HG02884 (cell line): Measurements from ENCODE around the gene MSMO1.
"Not testable (repeated sequence)": the region's sequence is repeated elsewhere in the genome, so short reads cannot be mapped to it uniquely, and the experiment has no call there.

Source experiments
- ATAC-seq: cut with Tn5 transposase; IDR thresholded peaks from one replicate; pipeline ENCODE4 v1.9.1; 2021; ENCODE audit warnings: mild to moderate bottlenecking, moderate library complexity; ENCODE audit not compliant: unreplicated experiment

The MSMO1 gene

DNA sequence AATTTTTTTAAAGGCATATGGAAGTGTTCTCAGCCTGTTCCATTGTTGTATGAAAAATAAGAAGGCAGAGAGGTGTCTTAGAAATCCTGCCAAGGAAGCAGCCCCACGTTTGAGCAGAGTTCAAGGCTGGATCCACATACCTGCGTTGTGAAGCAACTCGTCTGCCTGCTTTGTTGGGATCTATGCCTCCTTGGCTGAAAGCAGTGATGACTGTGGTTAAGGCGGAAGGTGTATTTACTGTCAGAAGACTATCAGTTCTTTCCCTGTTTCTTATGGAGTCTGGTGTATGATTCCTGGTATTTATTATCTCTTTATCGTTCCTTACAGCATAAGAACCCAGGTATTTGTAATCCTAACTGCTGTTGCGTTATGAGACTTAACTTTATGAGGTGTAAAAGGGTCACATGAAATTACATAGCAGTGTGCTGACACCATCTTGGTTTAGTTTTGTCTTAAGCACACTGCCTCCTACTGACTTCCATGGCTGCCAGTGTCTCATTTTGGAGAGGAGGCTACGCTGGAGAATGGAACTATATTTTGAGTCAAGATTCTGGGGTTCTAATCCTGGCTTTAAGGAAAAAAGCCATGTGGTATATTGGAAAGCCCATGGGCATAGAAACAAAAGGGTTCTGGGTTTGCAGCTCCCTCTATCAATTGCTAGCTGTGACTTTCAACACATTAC is 3.1 kb upstream of the MSMO1 start:
- no peak for ATAC-seq

DNA sequence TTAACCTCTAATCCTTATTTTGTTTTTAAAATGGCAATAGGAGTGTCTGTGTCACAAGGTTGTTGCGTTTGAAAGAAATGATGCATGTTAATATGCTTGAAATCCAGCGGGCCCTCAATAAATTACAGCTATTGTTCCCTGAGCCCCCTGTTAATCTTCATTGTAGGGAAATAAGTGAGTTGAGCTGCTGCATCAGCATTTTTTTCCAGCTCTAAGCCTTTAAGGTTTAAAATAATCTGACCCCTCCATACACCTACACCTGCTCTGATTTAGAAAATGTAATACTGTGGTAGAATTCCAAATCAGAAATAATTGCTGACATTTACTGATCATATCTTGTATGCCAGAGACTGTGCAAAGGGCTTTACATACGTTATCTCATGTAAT is 2.6 kb upstream of the MSMO1 start:
- ATAC-seq: no peak

DNA sequence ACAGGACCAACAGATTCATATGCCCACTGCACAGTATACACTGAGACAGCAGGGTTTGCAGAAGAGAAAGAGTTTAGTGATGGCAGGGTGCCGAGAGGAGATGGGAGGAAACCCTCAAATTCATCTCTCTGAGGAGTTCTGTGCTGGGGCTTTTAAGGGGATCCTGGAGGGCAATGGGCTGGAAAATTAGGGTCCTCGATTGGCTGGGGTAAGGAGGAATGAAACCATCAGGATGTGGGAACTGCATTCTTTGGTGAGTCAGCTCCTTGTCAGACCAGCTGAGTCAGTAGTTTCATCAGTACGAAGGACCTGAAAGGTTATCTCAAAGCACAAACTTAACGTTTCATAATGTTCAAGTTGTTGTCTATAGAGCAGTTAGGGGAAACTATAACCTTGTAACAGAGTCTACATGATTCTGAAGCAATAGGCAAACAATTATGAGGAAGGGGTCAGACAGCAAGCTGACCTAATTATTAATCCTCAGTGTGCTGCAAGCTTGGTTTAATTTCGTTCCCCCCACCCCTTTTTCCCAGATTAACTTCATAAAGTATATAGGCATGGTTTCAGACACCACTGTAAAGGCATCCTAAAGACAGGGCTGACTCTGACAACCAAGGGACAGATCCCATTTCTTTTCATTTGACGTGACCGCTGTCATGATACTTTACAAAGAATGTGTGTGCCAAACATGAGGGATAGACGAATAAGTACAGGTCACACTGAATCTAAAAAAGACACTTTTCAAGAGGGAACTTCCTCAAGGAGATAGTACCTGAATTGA is 1.5 kb upstream of the MSMO1 start:
- no peak for ATAC-seq

DNA sequence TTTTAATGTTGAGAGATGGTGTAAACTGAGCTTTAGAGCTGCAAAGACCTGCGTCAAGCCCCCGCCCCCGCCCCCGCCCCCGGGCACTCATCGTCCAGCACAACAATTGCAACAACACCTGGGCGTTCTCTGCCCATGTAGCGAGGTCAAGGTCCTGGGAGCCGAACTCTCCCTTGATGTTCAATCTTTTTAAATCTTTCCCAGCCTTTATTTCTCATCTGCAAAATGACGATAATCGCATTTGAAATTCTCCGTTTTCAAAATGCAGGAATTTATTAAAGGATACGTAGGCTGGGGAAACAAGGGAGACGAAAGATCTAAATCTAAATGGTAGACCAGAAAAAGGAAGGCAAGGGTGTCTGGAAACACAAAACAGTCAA is 648 bp upstream of the MSMO1 start:
- peak; percentile 0 for ATAC-seq

DNA sequence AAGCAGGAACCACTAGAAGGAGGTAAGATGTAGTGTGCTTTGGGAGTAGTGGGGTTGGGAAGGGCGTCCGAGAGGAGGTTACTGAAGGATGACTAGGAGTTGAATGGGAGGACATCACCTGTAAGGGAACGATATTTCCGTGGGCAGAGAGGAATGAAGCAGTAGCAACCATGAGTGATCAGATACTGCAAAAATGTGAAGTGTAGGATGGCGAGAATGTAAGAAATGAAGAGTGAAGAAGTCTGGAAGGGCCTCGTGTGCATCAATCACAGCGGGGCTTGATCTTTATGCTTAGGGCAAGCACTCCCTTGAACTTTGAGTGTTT is 594 bp downstream of the MSMO1 start:
- peak; percentile 0 for ATAC-seq

DNA sequence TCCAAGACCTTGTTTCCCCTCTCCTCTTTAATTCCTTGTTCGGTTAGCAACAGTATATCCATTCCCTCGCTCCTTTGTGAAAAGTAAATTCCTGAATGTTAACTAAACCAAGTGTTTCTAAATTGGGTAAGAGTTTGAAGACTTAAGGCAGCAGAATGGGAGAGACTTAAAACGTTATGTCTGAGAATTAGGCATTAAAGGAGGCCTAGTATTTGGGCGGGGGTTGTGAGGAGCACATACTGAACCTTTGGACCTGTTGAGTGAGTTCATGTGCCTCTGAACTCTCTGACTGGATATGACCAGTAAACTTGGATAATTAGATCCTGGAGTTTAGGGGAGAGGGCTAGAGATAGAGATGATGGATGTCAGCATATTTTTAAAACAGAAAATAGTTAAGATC is 1.2 kb downstream of the MSMO1 start:
- ATAC-seq: no peak

DNA sequence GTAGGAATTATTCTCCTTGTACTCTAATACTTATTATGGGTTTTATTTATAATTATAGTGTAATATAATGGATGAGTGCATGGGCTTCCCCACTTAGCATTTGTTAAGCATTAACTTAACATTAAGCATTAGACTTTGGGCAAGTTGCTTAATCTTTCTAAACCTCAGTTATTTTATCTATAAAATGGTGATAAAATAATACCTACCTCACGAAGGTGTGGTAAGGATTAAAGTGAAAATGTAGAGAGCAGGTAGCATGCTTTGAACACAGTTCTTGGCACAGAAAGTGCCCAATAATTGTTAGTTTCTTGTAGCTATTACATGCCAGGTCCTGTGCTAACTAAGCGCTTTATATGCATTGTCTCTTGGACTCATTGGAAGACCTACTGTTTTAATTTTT is 2.6 kb downstream of the MSMO1 start:
- ATAC-seq: no peak

DNA sequence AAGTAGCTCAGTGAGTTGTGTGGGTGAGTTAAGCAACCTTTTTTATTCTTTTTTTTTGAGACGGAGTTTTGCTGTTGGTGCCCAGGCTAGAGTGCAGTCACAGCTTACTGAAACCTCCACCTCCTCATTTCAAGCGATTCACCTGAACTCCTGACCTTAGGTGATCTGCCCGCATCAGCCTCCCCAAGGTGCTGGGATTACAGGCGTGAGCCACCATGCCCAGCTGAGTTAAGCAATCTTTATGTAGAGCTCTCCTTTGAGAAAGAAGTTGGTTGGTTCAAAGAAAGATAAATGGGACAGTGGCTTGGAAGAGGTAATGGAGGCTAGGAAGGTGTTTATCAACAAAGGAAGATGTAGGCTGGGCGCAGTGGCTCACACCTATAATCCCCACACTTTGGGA is 3.2 kb downstream of the MSMO1 start:
- ATAC-seq: no peak

DNA sequence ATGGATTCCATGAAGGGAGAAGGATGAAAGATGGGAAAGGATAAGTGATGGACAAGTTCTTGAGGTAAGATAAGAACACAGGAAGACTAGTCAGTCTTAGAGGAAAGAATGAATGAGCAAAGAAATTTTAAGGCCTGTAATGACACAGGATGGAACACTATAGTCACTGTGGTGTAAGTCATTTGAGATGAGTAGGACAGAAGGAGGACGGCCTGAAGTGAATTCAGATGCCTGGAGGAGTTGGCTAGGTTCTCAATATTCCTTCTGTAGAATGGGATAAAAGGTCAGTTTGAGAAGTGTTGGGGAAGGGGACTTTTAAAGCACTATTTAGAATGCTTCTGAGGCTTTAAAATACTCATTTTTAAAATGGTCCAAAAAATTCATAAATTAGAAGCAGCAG is 3.9 kb downstream of the MSMO1 start:
- ATAC-seq: no peak

DNA sequence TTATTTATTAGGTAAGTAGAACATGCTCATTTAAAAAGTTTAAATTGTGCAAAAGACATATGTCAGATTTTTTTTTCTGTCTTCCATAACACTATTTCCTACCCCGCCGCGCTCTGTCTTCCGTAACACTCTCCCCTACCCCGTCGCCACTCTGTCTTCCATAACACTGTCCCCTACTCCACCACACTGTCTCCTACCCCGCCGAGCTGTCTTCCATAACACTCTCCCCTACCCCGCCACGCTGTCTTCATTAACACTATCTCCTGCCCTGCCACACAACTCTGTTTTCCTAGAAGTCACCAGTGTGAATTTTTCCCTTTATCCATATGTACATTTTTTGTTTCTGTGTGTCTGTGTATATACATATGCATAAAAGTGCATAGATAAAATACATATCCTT is 4.4 kb downstream of the MSMO1 start:
- no peak for ATAC-seq

DNA sequence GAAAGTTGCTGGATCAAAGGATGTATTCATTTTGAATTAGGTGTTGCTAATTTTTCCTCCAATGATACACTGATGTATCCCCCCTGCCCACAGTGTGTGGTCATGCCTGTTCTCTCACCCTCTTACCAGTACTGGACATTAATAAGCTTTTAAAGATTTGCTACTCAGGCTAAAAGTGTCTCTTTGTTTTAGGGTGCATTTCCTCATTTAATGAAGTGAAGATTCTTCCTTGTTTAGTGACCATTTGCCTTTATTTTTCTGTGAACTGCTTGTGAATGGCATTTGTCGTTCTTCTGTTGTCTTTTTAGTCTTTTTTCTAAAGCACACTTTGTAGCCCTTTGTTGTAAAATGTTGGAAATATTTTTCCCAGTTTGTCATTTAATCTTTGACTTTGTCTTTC is 5.0 kb downstream of the MSMO1 start:
- no peak for ATAC-seq

DNA sequence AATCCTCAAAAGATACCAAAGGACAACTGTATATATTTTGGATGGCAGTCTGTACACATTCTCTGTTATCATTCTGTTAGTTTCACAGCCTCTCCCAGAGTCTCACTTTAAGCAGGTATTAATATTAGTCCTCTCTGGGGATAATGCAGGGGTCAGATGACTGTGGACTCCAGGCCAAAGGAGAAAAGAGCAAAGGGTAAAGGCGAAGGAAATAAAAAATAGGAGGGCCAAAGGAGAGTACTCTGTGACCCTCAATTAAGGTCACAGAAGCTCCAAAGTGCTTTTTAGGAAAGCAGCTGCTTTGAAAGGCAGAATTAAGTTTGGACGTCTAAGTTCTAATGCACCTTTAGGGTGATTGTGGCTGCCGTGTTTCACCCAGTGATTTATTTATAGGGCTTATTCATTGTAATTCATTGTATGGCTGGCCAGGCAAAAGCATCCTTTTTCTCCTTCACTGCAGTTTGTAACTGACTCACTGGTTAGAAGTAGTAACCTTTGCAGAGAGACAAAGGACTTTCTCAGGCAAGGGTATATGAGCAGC is 7.8 kb downstream of the MSMO1 start:
- ATAC-seq: no peak

DNA sequence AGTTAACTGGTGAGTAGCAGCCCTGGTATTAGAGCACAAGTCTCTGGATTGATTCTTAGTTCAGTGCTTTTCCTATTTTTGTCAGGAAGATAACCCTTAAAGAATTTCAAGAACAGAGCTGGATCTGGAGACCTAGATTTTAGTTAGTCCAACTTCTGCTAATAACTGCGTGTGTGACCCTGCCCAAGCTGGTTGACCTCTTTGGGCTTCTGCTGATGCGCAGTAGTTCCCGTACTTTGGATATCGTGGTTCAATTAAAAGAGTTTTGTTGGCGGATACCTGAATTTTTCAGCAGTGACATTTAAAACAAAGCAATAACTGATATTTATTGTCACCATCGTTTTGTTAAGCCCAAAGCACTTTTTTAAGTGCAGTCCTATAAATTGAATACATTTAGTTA is 9.3 kb downstream of the MSMO1 start:
- ATAC-seq: no peak

DNA sequence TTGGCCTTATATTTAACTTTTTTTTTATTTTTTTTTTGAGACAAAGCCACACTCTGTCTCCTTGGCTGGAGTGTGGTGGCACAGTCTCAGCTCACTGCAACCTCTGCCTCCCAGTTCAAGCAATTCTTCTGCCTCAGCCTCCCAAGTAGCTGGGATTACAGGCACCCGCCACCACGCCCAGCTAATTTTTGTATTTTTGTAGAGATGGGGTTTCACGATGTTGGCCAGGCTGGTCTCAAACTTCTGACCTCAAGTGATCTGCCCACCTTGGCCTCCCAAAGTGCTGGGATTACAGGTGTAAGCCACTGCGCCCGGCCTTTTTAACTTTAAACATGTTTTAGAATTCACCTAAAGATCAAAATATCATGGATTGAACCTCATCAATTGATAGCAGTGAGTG is 14.9 kb downstream of the MSMO1 start:
- not testable (repeated sequence) for ATAC-seq

DNA sequence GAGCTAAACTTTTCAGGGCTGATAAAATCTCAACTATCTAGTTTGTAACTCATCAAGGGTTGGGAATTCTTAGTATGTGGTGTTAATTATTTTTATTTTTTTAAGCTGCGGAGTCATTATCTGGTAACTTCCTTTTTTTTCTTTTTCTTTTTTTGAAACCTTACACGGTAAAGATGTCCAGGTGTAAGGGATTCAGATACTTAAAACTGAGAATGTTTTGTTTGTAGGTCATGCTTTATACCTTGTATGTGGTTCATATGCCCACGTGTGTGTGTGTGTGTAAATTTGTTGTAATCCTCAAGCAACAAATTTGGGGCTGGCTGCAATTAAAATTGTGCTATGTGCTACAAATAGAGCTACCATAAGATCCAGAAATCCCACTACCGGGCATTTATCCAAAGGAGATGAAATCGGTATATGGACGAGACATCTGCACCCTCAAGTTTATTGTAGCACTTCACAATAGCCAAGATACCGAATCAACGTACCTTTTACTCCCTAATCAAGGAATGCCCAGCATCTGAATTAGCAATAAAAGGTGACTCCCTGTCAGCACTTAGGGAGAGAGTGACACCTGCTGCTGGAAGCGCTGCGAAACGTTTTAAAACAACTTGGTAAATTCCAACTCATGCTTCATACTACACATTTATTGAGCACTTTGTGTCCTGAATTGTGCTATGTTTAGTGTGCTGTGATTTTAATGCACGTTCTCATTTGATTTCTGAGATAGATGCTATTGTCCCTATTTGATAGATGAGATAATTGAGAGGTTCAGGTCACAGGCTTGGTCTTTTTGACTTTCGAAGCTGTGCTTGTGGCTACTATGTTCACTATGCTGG is 16.1 kb downstream of the MSMO1 start:
- no peak for ATAC-seq

DNA sequence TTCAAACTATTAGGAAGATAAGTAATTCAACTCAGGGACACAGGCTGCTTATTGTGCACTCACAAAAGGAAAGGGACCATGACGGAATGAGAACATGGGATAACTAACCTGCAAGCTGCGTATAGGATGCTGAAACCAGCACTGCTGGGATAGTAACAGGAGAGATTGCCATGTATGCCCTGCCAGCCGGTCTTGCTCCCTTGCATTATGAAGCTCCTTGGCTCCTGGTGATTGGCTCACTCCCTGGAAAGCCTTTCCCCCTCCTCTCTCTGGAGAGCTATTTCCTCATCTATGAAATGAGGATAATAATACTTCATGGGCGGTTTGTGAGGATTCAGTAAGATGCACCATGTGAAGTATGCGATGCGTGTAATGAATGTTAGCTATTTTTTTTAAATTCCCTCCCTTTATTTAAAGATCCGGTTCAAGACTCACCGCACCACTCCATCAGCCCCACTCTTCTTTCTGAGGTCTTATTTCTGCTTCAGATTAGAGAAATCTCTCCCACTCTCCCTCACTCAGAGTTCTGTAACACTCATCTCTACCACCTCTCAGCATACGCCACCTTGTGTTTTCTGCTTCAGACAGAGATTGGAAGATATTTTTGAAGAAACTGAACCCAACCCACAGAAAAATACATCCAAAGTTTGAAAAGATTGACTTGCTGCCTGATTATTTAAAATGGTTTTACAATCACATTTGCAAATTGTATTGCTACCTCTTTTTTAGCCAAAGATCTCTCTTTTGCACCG is 18.4 kb downstream of the MSMO1 start:
- ATAC-seq: no peak

DNA sequence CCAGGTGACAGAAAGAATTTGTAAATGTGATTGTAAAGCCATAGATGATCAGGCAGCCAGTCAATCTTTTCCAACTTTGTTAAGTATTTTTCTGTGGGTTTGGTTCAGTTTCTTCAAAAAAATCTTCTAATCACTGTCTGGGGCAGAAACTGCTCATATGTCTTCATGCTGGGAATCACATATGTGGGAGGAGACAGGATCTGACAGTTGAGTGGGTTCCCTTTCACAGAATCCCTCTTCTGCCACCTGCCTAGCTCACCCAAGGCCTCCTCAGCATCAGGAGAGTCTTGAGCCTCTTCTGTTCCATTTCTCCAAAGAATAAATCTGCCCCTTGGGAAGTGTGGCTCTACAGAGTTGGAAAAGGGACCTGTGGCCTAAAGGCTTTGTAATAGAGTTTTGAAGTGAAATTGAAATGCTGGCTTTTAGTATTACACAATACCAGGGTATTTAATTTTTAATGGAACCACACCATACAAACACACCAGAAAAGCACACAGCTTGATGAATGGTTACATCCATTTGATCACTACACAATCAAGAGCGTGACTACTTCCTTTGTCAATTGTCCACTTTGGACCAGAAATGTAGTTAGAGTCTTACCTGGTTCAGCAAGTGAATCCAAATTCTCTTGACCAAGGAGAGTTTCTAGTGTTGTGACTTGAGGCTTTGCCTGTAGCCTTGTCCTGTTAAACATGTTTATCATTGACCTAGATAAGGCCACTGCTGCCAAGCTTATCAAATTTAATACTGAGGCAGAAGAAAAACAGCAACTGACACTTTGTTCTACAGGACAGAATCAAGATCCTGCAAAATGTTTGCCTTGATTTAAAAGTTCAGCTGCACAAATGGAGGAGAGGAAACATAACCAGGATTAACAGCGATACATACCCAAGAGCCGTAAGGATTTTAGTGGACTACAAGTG is 20.4 kb downstream of the MSMO1 start:
- no peak for ATAC-seq

DNA sequence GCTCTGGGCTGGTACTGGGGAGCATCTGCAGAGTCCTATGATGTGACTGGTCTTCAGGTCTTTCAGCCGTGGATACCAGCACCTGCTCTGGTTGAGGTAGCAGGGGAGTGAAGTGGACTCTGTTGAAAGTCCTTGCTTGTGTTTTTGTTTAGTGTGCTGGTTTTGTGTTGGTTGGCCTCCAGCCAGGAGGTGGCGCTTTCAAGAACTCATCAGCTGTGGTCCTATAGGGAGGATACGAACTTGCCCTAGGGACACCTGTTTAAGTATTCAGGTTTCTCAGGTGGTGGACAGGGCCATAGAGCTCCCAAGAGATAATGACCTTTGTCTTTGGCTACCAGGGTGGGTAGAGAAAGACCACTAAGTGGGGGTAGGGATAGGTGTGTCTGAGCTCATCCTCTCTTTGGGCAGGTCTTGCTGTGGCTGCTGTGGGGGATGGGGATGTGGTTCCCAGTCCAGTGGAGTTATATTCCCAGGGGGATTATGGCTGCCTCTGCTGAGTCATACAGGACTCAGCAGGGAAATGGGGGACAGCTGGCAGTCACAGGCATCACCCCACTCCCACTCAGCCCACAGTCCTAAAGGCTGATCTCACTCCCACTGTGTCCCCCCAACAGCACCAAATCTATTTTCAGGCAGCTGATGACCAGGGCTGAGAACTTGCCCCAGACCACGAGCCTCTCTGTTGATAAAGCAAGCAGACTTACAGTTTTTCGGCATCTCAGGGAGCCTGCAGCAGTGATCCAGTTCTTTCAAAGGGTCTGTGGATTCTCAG is 24.1 kb downstream of the MSMO1 start:
- no peak for ATAC-seq

DNA sequence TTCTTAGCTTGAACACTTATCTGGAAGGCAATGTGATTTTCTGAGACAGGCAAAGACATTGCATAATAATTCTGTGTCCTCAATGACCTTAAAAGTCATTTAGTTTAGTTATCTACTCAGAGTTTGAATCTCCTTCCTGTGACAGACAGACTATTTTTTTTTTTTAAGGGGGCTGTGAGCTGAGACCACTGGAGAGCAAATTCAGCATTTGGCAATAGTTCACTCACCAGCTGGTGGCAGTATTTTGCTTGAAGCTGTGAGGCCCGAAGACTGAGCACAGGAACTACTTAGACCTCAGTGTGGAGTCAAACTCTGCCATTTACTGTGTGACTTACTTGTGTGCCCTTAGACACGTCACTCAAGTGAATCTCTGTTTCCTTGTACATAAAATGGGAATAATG is 28.4 kb downstream of the MSMO1 start:
- ATAC-seq: no peak
